ENCODE data around the gene CACUL1.

- TF ChIP-seq CTCF (IDR thresholded peaks at IDR 0.05 in 8 of 11, conservative IDR thresholded peaks at IDR 0.05 in 3 of 11) = no peak
- no peak for TF ChIP-seq POLR2A (IDR thresholded peaks at IDR 0.05)
Observed at GRCh38 chr10:118802126-118802793, 47.5 kb upstream of the CACUL1 start.
